NCI-H1694 treated with DMSO at 0.1 percent for 48 hours (cell line): ENCODE data around the gene ETV3.

Experiments used
- DNase-seq: peaks from one replicate; lab custom pipeline; 2025; lab: John Stamatoyannopoulos, UW

Gene ETV3

GRCh38 chr1:157139052-157139715 is 989 bp upstream of the ETV3 start:
- no peak for DNase-seq

- no peak for DNase-seq
These were observed 581 bp downstream of the ETV3 start for GRCh38 chr1:157137408-157138219.

GRCh38 chr1:157137046-157137407 is 1.2 kb downstream of the ETV3 start:
- DNase-seq: no peak

GRCh38 chr1:157136133-157136532 is 2.1 kb downstream of the ETV3 start:
- no peak for DNase-seq

- no peak for DNase-seq
These were observed 2.5 kb downstream of the ETV3 start for GRCh38 chr1:157135646-157136045.

GRCh38 chr1:157135070-157135469 is 3.1 kb downstream of the ETV3 start:
- DNase-seq: no peak

GRCh38 chr1:157134442-157134841 is 3.8 kb downstream of the ETV3 start:
- no peak for DNase-seq

- DNase-seq: no peak
These were observed 4.8 kb downstream of the ETV3 start for GRCh38 chr1:157133426-157133825.

- DNase-seq: no peak
These were observed 5.5 kb downstream of the ETV3 start for GRCh38 chr1:157132616-157133167.

GRCh38 chr1:157132111-157132510 is 6.1 kb downstream of the ETV3 start:
- no peak for DNase-seq

GRCh38 chr1:157131281-157131680 is 6.9 kb downstream of the ETV3 start:
- DNase-seq: no peak

GRCh38 chr1:157124855-157125254 is 13.3 kb downstream of the ETV3 start:
- no peak for DNase-seq

- DNase-seq: no peak
These were observed 18.7 kb downstream of the ETV3 start for GRCh38 chr1:157119448-157119847.

- no peak for DNase-seq
These were observed 19.2 kb downstream of the ETV3 start for GRCh38 chr1:157119008-157119407.

GRCh38 chr1:157117527-157118057 is 20.6 kb downstream of the ETV3 start:
- DNase-seq: no peak

GRCh38 chr1:157116737-157117103 is 21.5 kb downstream of the ETV3 start:
- DNase-seq: no peak

GRCh38 chr1:157115851-157116736 is 22.1 kb downstream of the ETV3 start:
- no peak for DNase-seq

GRCh38 chr1:157115429-157115838 is 22.8 kb downstream of the ETV3 start:
- DNase-seq: no peak

- DNase-seq: no peak
These were observed 23.7 kb downstream of the ETV3 start for GRCh38 chr1:157114183-157115121.

GRCh38 chr1:157113631-157114030 is 24.6 kb downstream of the ETV3 start:
- DNase-seq: no peak

GRCh38 chr1:157113106-157113505 is 25.1 kb downstream of the ETV3 start:
- no peak for DNase-seq
